ENCODE results near the gene SGCD.

SGCD gene

DNA sequence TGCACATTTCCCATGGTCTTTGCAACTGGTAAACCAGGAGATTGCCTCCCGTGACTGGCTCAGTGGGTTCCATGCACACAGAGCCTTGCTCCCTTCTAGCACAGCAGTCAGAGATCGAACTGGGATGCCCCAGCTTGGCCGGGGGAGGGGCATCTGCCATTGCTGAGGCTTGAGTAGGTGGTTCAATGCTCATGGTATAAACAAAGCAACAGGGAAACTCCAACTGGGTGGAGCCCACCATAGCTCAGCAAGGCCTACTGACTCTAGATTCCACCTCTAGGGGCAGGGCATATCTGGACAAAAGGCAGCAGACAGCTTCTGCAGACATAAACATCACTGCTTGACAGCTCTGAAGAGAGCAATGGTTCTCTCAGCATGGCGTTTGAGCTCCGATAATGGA lies 456.1 kb downstream of the SGCD start:
- ChIA-PET CTCF (no interaction called here), POLR2A (no interaction called here)
- TF ChIP-seq FOXA1 (IDR thresholded peaks at IDR 0.05) (no peak), CTBP1 (IDR thresholded peaks at IDR 0.05; ENCODE audit: borderline replicate concordance) (no peak), TARDBP (IDR thresholded peaks at IDR 0.05) (no peak), NFRKB (IDR thresholded peaks at IDR 0.05) (no peak), L3MBTL2 (conservative IDR thresholded peaks at IDR 0.05) (no peak), BHLHE40 (IDR thresholded peaks at IDR 0.05; ENCODE audit: borderline replicate concordance) (no peak), SUZ12 (IDR thresholded peaks at IDR 0.05) (no peak), HDGF (IDR thresholded peaks at IDR 0.05; ENCODE audit: borderline replicate concordance) (no peak), SP1 (IDR thresholded peaks at IDR 0.05) (no peak), ZNF384 (IDR thresholded peaks at IDR 0.05) (no peak), LEF1 (IDR thresholded peaks at IDR 0.05; ENCODE audit: borderline replicate concordance) (no peak), FOXK2 (IDR thresholded peaks at IDR 0.05) (no peak), FOXM1 (IDR thresholded peaks at IDR 0.05; ENCODE audit: borderline replicate concordance) (no peak), ELF4 (IDR thresholded peaks at IDR 0.05) (no peak), ARNT (IDR thresholded peaks at IDR 0.05) (no peak)
- TF ChIP-seq, protein P1, sequence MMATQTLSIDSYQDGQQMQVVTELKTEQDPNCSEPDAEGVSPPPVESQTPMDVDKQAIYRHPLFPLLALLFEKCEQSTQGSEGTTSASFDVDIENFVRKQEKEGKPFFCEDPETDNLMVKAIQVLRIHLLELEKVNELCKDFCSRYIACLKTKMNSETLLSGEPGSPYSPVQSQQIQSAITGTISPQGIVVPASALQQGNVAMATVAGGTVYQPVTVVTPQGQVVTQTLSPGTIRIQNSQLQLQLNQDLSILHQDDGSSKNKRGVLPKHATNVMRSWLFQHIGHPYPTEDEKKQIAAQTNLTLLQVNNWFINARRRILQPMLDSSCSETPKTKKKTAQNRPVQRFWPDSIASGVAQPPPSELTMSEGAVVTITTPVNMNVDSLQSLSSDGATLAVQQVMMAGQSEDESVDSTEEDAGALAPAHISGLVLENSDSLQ (IDR thresholded peaks at IDR 0.05): no peak
- no peak for DNase-seq (ENCODE audit: extremely low spot score)

DNA sequence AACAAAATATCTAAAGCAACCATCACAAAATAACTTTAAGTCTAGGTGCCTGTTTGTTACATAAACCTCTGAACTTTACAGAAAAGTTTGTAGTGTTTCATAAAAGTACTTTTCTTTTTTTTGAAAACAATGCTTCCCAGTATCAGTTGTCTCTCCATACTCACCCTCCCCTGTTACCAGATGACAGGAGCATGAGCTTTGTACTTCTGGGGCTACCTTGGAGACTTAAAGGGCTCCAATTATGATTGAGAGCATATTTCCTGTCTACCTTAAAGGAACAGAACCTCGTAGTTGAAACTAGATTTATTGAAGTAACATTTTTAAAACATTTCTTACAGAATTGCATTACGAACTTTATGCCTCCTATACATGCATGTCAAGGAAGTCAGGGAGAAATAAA lies 467.7 kb downstream of the SGCD start:
- CTCF ChIA-PET: no interaction called here
- no peak for TF ChIP-seq L3MBTL2 (conservative IDR thresholded peaks at IDR 0.05)
- no peak for TF ChIP-seq ARNT (IDR thresholded peaks at IDR 0.05)
- TF ChIP-seq NFRKB (IDR thresholded peaks at IDR 0.05): no peak
- TF ChIP-seq, protein P1 (IDR thresholded peaks at IDR 0.05): no peak
- no peak for TF ChIP-seq HDGF (IDR thresholded peaks at IDR 0.05; ENCODE audit: borderline replicate concordance)
- POLR2A ChIA-PET: no interaction called here
- no peak for DNase-seq (ENCODE audit: extremely low spot score)

DNA sequence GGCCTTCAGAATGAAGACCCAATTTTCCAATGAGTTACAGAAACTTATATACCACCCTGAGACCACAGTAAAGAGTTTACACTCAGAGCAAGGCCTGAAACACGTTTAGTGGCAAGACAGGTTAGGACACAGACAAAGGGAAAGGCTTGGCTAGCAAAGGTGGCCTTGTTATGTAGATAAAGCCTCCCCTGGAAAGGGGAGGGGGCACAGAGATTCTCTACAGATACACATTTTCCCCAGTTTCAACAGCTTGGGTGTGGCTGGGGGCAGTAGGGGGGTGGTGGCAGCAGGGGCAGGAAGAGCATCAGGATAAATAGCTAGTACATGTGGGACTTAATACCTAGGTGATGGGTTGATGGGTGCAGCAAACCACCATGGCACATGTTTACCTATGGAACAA lies 471.2 kb downstream of the SGCD start:
- DNase-seq (ENCODE audit: extremely low spot score): no peak
- TF ChIP-seq SUZ12 (IDR thresholded peaks at IDR 0.05) (no peak), LEF1 (IDR thresholded peaks at IDR 0.05; ENCODE audit: borderline replicate concordance) (no peak), FOXK2 (IDR thresholded peaks at IDR 0.05) (no peak), FOXM1 (IDR thresholded peaks at IDR 0.05; ENCODE audit: borderline replicate concordance) (no peak), TARDBP (IDR thresholded peaks at IDR 0.05) (no peak), HDGF (IDR thresholded peaks at IDR 0.05; ENCODE audit: borderline replicate concordance) (no peak), ELF4 (IDR thresholded peaks at IDR 0.05) (no peak), ARNT (IDR thresholded peaks at IDR 0.05) (no peak), L3MBTL2 (conservative IDR thresholded peaks at IDR 0.05) (no peak), ZNF384 (IDR thresholded peaks at IDR 0.05) (no peak), SP1 (IDR thresholded peaks at IDR 0.05) (no peak), FOXA1 (IDR thresholded peaks at IDR 0.05) (no peak), NFRKB (IDR thresholded peaks at IDR 0.05) (no peak), CTBP1 (IDR thresholded peaks at IDR 0.05; ENCODE audit: borderline replicate concordance) (no peak), BHLHE40 (IDR thresholded peaks at IDR 0.05; ENCODE audit: borderline replicate concordance) (no peak)
- TF ChIP-seq, protein P1 (IDR thresholded peaks at IDR 0.05): no peak
- ChIA-PET CTCF (no interaction called here), POLR2A (no interaction called here)

DNA sequence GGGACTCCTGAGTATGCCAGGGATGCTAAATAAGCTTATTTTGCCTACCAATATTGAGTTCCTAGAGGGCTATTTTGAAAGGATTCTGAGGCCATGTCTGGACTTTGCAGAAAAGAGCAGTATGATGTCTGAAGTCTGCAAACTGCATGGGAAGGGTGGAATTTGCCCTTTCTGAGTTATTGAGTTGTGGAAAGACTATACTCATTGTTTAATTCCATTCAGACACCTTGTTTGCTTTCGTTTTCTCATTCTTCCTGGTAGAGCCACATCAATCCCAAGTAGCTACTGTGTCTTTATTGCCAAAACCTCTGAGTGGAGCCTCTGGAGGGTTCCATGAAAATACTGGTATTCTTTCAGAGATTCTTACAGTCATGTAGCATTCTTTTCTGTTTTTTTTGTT lies 472.2 kb downstream of the SGCD start:
- TF ChIP-seq, protein P1 (IDR thresholded peaks at IDR 0.05): no peak
- TF ChIP-seq NFRKB (IDR thresholded peaks at IDR 0.05) (no peak), FOXA1 (IDR thresholded peaks at IDR 0.05) (no peak), SUZ12 (IDR thresholded peaks at IDR 0.05) (no peak), ARNT (IDR thresholded peaks at IDR 0.05) (no peak), HDGF (IDR thresholded peaks at IDR 0.05; ENCODE audit: borderline replicate concordance) (no peak), ELF4 (IDR thresholded peaks at IDR 0.05) (no peak), L3MBTL2 (conservative IDR thresholded peaks at IDR 0.05) (no peak), SP1 (IDR thresholded peaks at IDR 0.05) (no peak), CTBP1 (IDR thresholded peaks at IDR 0.05; ENCODE audit: borderline replicate concordance) (no peak), LEF1 (IDR thresholded peaks at IDR 0.05; ENCODE audit: borderline replicate concordance) (no peak), TARDBP (IDR thresholded peaks at IDR 0.05) (no peak), BHLHE40 (IDR thresholded peaks at IDR 0.05; ENCODE audit: borderline replicate concordance) (no peak), FOXM1 (IDR thresholded peaks at IDR 0.05; ENCODE audit: borderline replicate concordance) (no peak), ZNF384 (IDR thresholded peaks at IDR 0.05) (no peak), FOXK2 (IDR thresholded peaks at IDR 0.05) (no peak)
- DNase-seq (ENCODE audit: extremely low spot score): no peak
- CTCF ChIA-PET: no interaction called here
- POLR2A ChIA-PET: no interaction called here

DNA sequence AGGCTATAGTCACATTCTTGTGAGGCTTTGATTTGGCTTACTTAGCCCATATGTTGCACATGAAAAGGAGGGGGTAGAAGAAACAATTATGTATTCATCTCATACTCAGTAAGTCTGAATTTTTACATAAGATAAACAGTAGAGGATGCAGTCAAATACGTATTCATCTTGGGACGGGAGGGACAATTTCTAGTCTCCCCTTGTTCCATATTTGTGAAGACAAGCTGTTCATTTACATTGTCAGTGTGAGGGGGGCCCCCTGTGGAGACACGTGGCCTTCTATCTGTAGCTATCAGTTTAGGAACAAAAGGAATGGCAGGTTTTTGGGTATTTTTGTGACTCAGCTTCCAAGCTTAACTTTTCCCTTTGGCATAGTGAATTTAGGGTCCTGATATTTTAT lies 474.0 kb downstream of the SGCD start:
- CTCF ChIA-PET: no interaction called here
- DNase-seq (ENCODE audit: extremely low spot score): no peak
- POLR2A ChIA-PET: no interaction called here
- TF ChIP-seq LEF1 (IDR thresholded peaks at IDR 0.05; ENCODE audit: borderline replicate concordance) (no peak), FOXA1 (IDR thresholded peaks at IDR 0.05) (no peak), BHLHE40 (IDR thresholded peaks at IDR 0.05; ENCODE audit: borderline replicate concordance) (no peak), CTBP1 (IDR thresholded peaks at IDR 0.05; ENCODE audit: borderline replicate concordance) (no peak), HDGF (IDR thresholded peaks at IDR 0.05; ENCODE audit: borderline replicate concordance) (no peak), NFRKB (IDR thresholded peaks at IDR 0.05) (no peak), ELF4 (IDR thresholded peaks at IDR 0.05) (no peak)

DNA sequence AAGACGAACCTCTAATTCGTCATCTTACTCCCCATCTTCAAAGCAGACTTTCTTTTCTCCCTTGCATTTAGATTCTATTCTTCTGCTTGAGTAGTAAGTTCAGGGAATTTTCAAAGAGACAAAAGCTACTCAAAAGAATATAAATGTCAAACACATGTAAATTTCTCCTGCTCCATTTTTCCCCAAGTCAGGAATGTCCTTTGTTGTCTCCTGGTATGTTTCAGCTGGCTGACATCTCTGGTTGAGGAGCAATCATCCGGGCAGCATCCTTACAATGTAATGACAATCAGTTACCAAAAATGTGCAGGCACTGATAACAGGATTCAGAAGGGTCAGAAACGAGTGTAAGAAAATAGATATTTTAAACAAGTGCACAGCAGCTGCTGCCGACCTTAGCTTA lies 475.5 kb downstream of the SGCD start:
- ChIA-PET CTCF (no interaction called here), POLR2A (no interaction called here)
- no peak for TF ChIP-seq NFRKB (IDR thresholded peaks at IDR 0.05)
- TF ChIP-seq FOXK2 (IDR thresholded peaks at IDR 0.05): no peak
- TF ChIP-seq SP1 (IDR thresholded peaks at IDR 0.05): no peak
- TF ChIP-seq ZNF384 (IDR thresholded peaks at IDR 0.05): no peak
- no peak for TF ChIP-seq TARDBP (IDR thresholded peaks at IDR 0.05)
- no peak for TF ChIP-seq CTBP1 (IDR thresholded peaks at IDR 0.05; ENCODE audit: borderline replicate concordance)
- TF ChIP-seq ELF4 (IDR thresholded peaks at IDR 0.05): no peak
- TF ChIP-seq SUZ12 (IDR thresholded peaks at IDR 0.05): no peak
- TF ChIP-seq LEF1 (IDR thresholded peaks at IDR 0.05; ENCODE audit: borderline replicate concordance): no peak
- TF ChIP-seq ARNT (IDR thresholded peaks at IDR 0.05): no peak
- no peak for TF ChIP-seq L3MBTL2 (conservative IDR thresholded peaks at IDR 0.05)
- TF ChIP-seq, protein P1 (IDR thresholded peaks at IDR 0.05): no peak
- no peak for TF ChIP-seq HDGF (IDR thresholded peaks at IDR 0.05; ENCODE audit: borderline replicate concordance)
- TF ChIP-seq FOXA1 (IDR thresholded peaks at IDR 0.05): no peak
- TF ChIP-seq FOXM1 (IDR thresholded peaks at IDR 0.05; ENCODE audit: borderline replicate concordance): no peak
- TF ChIP-seq BHLHE40 (IDR thresholded peaks at IDR 0.05; ENCODE audit: borderline replicate concordance): no peak
- no peak for DNase-seq (ENCODE audit: extremely low spot score)

Measured in HEK293T (cell line).